RWPE2 (cell line): ENCODE measurements around the gene MAEA.

Experiments used
- ATAC-seq: fragments of 200-7000 bp; cut with Tn5 transposase; 3 replicates; pipeline ENCODE4 v1.9.1; 2021; ENCODE audit warnings: low read depth
- DNase-seq: peaks from one replicate; pipeline ENCODE4 v3.0.0-alpha.2; 2020; ENCODE audit warnings: low spot score
- H3K27ac ChIP-seq: fragments of 450-650 bp; 2 replicates; pipeline ENCODE4 v1.5.1; 2017; ENCODE audit warnings: mild to moderate bottlenecking; ENCODE audit not compliant: poor library complexity, severe bottlenecking
- H3K27me3 ChIP-seq: fragments of 250-450 bp; sonication (Bioruptor Pico); 2 replicates; pipeline ENCODE4 v1.5.1; 2021; ENCODE audit warnings: mild to moderate bottlenecking, moderate library complexity; ENCODE audit not compliant: insufficient read depth, poor library complexity, severe bottlenecking
- H3K36me3 ChIP-seq: fragments of 250-450 bp; sonication (Bioruptor Pico); 2 replicates; pipeline ENCODE4 v1.5.1; 2020; ENCODE audit warnings: low read depth, mild to moderate bottlenecking, moderate library complexity
- H3K4me1 ChIP-seq: fragments of 250-450 bp; sonication (Bioruptor Pico); 2 replicates; pipeline ENCODE4 v1.5.1; 2021; ENCODE audit warnings: mild to moderate bottlenecking, moderate library complexity; ENCODE audit not compliant: insufficient read depth, poor library complexity, severe bottlenecking
- H3K4me3 ChIP-seq: fragments of 250-450 bp; sonication (Bioruptor Pico); 2 replicates; pipeline ENCODE4 v1.5.1; 2021; ENCODE audit warnings: mild to moderate bottlenecking, moderate library complexity; ENCODE audit not compliant: severe bottlenecking
- H3K9me3 ChIP-seq: fragments of 250-450 bp; sonication (Bioruptor Pico); 2 replicates; pipeline ENCODE4 v1.5.1; 2021; ENCODE audit warnings: mild to moderate bottlenecking, moderate library complexity; ENCODE audit not compliant: severe bottlenecking
- CTCF ChIP-seq: fragments of 450-650 bp; IDR thresholded peaks from one replicate; pipeline ENCODE4 v1.5.1; 2017; ENCODE audit warnings: mild to moderate bottlenecking, moderate library complexity; ENCODE audit not compliant: poor library complexity, severe bottlenecking

Gene MAEA

GRCh38 chr4:1363513-1363912, 73.8 kb downstream of the MAEA start:
- H3K36me3 ChIP-seq: peaks cover 9% of the 10 kb centered on the region
- no peaks in the 10 kb centered on the region for H3K4me1 ChIP-seq
- no peaks in the 10 kb centered on the region for H3K27me3 ChIP-seq
- H3K9me3 ChIP-seq: no peaks in the 10 kb centered on the region
- DNase-seq (no peak), ATAC-seq (no peak)
- TF ChIP-seq CTCF: no peak
- no peak overlapping the region for H3K27ac ChIP-seq
- H3K4me3 ChIP-seq: no peak overlapping the region

GRCh38 chr4:1364217-1364616, 74.5 kb downstream of the MAEA start:
- no peak overlapping the region for H3K4me3 ChIP-seq
- no peak overlapping the region for H3K27ac ChIP-seq
- peaks cover 2% of the 10 kb centered on the region for H3K36me3 ChIP-seq
- ATAC-seq (no peak), DNase-seq (no peak)
- no peak for TF ChIP-seq CTCF
- H3K4me1 ChIP-seq: no peaks in the 10 kb centered on the region
- no peaks in the 10 kb centered on the region for H3K9me3 ChIP-seq
- H3K27me3 ChIP-seq: no peaks in the 10 kb centered on the region

- Histone ChIP-seq H3K4me1 (no peaks in the 10 kb centered on the region), H3K36me3 (no peaks in the 10 kb centered on the region), H3K9me3 (no peaks in the 10 kb centered on the region), H3K27ac (no peak overlapping the region), H3K4me3 (no peak overlapping the region), H3K27me3 (no peaks in the 10 kb centered on the region)
- DNase-seq (no peak), ATAC-seq (no peak)
- no peak for TF ChIP-seq CTCF
These were observed 75.1 kb downstream of the MAEA start for GRCh38 chr4:1364748-1365147.

GRCh38 chr4:1365271-1366178, 75.8 kb downstream of the MAEA start:
- Histone ChIP-seq H3K4me1 (no peaks in the 10 kb centered on the region), H3K27me3 (no peaks in the 10 kb centered on the region), H3K9me3 (no peaks in the 10 kb centered on the region), H3K36me3 (no peaks in the 10 kb centered on the region), H3K4me3 (no peak overlapping the region), H3K27ac (no peak overlapping the region)
- DNase-seq (peak; percentile 43), ATAC-seq (no peak)
- no peak for TF ChIP-seq CTCF
